Measurements from ENCODE around the gene NKD1. TPM values are rescaled to one million over a fixed set of nuclear protein-coding genes. Genes with fewer than 3 reads are reported as not detected.

NKD1 gene
- total RNA-seq, 1 donor from 2014 or later: under 0.01 TPM

GRCh38 chr16:50566014-50566962 lies 18.1 kb downstream of the NKD1 start:
- DNase-seq (ENCODE audit: low read depth) (no peak), FAIRE-seq (peak; percentile 23)
- no peak for TF ChIP-seq CTCF (IDR thresholded peaks at IDR 0.05; ENCODE audit: insufficient read depth, low read length, severe bottlenecking)
- Histone ChIP-seq H3K36me3 (ENCODE audit: control insufficient read depth, insufficient read depth, low read length) (no peaks in the 10 kb centered on the region), H3K27me3 (ENCODE audit: control insufficient read depth, insufficient read depth, low read length) (no peaks in the 10 kb centered on the region), H3K4me3 (ENCODE audit: low read depth, low read length) (no peak overlapping the region)

GRCh38 chr16:50567651-50568050 lies 19.5 kb downstream of the NKD1 start:
- no peak for DNase-seq (ENCODE audit: low read depth)
- TF ChIP-seq CTCF (IDR thresholded peaks at IDR 0.05; ENCODE audit: insufficient read depth, low read length, severe bottlenecking): no peak
- Histone ChIP-seq H3K4me3 (ENCODE audit: low read depth, low read length) (no peak overlapping the region), H3K27me3 (ENCODE audit: control insufficient read depth, insufficient read depth, low read length) (peaks cover 1% of the 10 kb centered on the region), H3K36me3 (ENCODE audit: control insufficient read depth, insufficient read depth, low read length) (no peaks in the 10 kb centered on the region)
- no peak for FAIRE-seq

- FAIRE-seq (no peak), DNase-seq (ENCODE audit: low read depth) (no peak)
- H3K4me3 ChIP-seq (ENCODE audit: low read depth, low read length): no peak overlapping the region
- peaks cover 1% of the 10 kb centered on the region for H3K27me3 ChIP-seq (ENCODE audit: control insufficient read depth, insufficient read depth, low read length)
- no peaks in the 10 kb centered on the region for H3K36me3 ChIP-seq (ENCODE audit: control insufficient read depth, insufficient read depth, low read length)
- no peak for TF ChIP-seq CTCF (IDR thresholded peaks at IDR 0.05; ENCODE audit: insufficient read depth, low read length, severe bottlenecking)
These were observed 20.1 kb downstream of the NKD1 start for GRCh38 chr16:50568187-50568815.

GRCh38 chr16:50570354-50570753 lies 22.2 kb downstream of the NKD1 start:
- DNase-seq (ENCODE audit: low read depth): no peak
- FAIRE-seq: no peak
- Histone ChIP-seq H3K27me3 (ENCODE audit: control insufficient read depth, insufficient read depth, low read length) (peaks cover 1% of the 10 kb centered on the region), H3K4me3 (ENCODE audit: low read depth, low read length) (no peak overlapping the region), H3K36me3 (ENCODE audit: control insufficient read depth, insufficient read depth, low read length) (no peaks in the 10 kb centered on the region)
- no peak for TF ChIP-seq CTCF (IDR thresholded peaks at IDR 0.05; ENCODE audit: insufficient read depth, low read length, severe bottlenecking)

- DNase-seq (ENCODE audit: low read depth) (no peak), FAIRE-seq (peak; percentile 40)
- no peaks in the 10 kb centered on the region for H3K36me3 ChIP-seq (ENCODE audit: control insufficient read depth, insufficient read depth, low read length)
- no peak for TF ChIP-seq CTCF (IDR thresholded peaks at IDR 0.05; ENCODE audit: insufficient read depth, low read length, severe bottlenecking)
- H3K4me3 ChIP-seq (ENCODE audit: low read depth, low read length): no peak overlapping the region
- H3K27me3 ChIP-seq (ENCODE audit: control insufficient read depth, insufficient read depth, low read length): peaks cover 1% of the 10 kb centered on the region
These were observed 22.8 kb downstream of the NKD1 start for GRCh38 chr16:50570808-50571598.

All from bronchial epithelial cell (primary cell).